Measurements from ENCODE around the gene CREBBP.

The CREBBP gene

DNA sequence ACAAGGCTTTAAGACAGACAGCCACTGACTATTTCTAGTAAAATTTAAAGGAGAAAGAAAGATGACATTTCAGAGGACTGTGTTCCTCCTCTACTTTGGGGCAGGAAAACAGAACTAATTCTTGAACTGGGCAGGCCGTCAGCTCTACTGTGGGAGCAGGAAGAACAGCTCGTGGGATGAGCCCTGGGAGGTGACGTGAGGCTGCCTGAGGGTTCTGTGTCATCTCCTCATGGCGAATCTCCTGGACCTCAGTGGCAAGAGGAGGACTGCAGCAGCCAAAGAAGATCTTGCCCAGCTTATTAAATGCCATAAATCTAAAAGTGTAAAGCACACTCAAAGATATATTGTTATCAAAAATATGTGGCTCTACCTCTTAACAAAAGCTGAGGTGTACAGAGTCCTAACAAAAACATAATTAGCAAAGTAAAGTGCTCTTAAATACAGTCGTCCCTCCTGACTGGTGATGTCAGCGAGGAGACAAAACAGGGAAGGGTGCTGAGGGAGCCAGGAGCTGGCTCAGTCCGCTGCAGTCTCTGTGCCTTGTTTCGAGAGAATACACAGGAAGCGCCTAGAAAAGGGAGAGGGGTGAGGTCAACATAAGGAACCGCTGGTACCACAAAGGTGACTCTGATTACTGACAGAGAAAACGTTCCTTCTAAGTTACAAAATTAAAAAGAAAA lies 58.0 kb downstream of the CREBBP start:
- peak; percentile 65 for DNase-seq

DNA sequence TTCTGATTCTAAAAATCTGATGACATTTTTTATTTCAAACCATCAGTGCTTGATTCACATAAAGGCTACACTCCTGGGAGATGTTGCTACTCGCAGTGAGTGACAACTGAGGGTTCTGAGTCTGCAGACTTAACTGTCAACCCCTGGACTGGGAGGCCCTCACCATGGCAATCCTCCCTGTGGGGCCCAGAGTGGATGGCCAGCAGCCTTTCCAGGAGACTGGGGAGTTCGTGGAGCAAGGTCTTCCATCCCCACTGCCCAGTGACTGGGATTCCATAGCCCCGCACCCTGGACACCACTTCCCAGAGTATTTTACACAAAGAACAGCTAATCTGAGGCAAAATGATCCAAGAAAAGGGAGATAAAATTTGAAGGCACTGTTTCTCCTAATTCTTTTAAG lies 59.3 kb downstream of the CREBBP start:
- no peak for DNase-seq

DNA sequence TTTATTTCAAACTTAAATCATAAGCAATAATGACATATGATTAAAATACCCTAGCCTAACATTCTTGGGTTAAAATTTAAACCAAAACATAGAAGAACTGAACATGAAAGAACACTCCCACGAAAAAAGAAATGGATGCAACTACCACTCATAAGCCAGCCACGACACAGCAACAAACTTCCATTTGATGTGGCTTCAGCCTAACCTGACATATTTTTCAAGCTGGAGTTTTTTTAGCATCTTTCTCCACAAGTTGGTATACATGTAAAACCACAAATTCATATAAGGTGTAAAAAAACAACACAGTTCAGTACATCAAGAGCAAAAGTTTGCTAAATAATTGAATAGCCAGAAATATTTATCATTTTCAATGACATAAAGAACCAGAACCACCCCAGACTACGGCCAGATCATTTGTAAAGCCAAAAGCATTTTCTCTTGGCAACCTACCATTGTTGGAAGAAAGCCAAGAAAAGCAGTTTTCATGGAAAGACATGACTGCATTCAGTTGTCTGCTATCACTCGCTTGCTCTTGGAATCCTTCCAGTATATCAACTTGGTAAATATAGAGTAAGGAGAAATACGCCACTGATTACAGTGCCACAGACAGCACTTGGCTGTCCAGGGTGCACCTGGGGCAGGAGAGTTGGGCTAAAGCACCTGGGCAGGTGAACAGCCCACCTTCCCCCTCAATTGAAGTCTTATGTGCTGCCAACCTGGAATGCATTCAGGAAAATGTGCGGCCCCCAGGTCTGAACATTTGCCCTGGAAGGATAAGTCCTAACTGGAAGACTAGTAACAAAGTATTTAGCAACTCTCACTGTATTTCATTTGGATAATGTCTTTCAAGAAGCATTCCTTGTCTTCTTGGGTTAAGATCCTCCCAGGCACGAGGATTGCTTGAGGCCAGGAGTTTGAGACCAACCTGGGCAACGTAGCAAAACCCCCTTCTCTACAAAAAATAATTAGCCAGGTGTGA lies 60.5 kb downstream of the CREBBP start:
- DNase-seq, result peak; percentile 91

DNA sequence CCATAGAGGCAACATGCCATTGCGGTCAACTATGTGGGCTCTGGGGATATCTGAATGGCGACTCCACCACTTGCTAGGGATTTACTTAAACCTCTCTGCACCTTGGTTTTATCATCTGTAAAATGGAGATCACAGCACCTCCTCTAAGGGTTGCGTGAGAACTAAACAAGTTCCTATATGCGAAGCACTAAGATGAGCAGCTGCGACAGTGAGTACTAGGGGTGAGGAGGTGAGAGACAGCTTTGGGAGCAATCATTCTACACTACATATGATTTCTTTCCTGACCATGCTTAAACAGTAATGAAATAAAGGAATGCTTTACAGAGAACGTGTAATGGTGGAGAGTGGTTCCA lies 61.4 kb downstream of the CREBBP start:
- DNase-seq, result no peak

DNA sequence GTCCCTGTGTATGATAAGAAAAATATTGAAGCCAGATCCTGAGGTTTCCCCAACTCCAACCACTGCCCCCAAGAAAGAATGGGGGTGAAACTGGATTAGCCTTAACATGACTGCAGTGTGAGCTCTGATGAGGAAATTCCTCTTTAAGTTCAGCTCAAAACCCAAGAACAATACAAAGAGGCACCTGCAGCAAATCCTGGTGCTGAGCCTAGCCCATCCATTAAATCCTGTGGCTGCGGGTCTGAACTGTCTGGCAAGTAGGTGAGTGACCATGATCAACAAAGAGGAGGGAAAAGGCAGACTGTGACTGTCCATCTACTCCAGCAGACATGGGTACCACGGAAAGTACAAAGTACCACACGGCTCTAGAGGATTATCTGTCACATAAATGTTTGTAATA lies 64.2 kb downstream of the CREBBP start:
- DNase-seq, result no peak

DNA sequence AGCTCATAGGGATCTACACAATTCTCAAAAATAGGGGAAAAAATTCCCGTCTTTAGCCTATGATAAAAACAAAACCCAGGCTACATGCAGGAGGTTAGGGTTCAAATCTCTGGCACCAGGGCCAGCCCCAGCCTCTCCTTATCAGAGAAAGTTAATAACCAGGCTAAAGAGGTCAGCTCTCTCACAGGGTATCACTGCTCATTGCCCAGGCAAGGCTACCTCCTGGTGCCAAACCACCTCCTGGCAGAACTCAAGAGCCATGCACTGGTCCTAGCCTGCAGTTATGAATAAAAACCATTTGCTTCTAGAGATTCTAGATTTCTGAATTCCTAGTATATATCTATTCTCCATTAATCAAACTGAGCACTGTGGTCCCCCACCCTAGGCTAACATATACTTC lies 65.8 kb downstream of the CREBBP start:
- no peak for DNase-seq

DNA sequence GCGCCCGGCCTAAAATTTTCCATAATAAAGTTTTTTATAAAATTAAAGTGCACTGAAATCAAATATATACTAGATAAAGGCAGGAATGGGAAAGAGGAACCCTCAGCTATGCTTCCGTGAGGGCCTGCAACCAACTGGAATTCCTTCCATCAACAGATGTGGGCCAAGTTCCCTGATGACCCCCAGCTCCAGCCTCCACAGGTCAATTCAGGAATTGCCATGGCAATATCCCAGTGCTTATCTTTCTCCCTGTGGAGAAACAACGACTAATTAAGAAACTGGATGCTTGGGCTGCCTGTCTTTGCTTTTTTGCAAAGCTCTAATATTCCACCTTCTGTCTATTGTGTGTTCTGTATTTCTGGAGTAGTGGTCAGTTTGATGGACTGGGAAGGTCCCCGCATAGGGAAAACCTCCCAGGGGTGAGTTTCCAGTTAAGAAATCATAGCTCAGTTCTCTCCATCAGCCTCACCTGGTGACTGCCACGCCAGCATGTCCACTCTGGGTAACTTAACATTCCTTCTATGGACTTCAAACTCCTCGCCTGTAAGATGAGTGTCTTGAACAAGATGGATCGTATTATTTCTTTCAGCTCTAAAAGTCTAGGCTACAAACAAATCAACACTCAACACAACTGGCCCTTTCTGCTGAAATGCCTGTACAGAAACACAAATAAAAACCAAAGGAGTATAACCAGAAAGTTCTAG lies 67.9 kb downstream of the CREBBP start:
- DNase-seq, result no peak

DNA sequence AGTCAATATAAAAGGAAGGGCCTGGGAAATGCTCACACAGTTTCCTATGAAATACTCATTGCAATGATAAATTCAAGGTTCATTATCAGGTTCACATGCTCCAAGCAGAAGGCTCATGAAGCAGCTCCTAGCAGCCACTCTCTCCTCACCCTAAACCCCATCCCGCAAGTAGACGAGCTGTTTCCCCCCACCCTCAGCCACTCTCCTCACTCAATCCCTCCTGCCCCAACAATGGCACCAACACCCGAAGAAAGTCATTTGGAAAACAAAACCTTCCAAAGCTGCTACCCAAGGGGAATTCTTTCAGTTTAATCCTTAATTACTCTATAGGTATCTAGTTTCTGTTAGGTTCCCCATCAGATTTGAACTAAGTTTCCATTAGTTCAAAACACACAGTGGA lies 69.7 kb downstream of the CREBBP start:
- no peak for DNase-seq

DNA sequence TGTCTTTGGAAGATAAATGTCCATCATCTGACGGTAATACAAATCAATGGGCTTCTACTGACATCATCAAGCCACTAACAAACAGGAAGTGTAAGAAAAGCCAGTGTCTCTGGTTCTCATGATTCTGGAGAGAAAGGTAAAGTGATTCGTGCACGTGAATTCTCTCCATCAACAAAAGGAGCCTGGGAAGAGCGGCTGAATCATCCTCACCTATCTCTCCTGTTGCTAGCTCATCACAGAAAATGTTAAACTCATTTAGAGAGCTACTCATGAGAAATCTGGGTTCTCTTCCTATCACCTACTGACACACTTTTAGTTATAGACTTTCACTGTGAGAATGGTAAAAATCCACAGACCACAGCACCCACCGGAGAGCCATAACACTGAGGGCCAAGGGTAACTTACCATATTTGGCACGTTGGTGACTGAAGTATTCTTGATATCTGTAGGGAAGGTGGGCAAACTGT lies 70.3 kb downstream of the CREBBP start:
- no peak for DNase-seq

DNA sequence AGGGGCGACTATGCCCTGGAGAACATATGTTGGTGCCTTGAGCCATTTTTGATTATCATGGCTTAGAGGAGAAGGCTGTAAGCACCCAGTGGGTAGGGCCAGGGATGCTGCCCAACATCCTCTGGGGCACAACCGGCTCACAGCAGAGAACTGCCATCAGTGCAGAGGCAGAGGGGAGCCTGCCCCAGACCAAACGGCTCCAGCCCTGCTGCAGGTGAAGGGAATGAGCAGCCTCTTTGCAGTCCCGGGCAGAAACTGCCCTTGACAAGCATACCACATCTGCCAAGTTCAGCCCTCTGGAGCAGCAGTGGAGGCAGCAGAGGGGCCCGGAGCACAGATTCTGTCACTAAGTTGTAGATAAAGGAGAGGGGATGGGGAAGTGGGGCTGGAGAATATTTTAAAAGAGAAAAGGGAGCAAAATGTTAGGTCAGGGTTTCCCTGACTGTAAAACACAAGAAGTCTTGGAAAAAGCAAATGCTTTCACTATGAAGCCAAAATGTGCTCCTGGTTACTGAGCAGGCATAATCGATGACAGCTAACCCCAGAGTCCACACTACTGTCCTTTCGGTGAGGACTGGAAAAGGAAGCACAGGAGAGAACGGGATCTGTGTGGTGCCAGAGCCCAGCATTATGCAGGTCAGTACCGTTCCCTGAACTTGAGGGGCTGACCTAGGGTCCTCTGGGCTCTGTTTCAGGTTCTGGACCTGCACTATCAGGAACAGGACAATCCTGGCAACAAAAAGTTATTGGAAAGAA lies 72.0 kb downstream of the CREBBP start:
- no peak for DNase-seq

DNA sequence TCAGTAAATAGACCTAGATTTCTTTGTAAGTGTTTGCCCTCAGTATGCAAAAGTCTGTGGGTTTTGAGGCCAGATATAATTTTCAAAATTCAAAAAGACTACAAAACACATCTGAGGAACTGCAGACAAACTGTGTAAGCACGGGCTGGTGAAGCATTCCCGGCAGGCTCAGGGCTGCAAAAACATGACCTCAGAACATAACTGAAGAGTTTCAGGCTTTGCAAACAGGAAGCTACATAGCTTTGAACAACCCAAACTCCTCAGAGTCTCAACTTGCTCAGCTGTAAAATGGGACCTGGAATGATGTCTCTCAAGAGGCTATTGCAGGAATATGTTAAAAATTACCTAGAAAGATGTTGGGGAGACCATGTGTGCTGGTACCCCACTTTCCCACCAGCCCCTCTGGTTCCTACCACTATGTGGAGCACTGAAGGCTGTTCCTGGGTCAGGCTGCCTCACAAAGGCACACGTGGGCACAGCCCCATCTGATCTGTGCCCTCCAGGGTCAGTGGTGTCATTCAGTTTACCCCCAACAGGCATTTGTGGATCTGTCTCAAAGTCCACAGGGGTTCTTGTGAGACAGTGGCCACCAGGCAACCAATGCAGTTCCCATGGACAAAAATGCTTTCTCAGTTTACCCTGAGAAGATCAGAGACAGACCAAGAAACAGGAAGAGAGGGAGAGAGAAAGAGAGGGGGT lies 72.9 kb downstream of the CREBBP start:
- DNase-seq, result no peak

DNA sequence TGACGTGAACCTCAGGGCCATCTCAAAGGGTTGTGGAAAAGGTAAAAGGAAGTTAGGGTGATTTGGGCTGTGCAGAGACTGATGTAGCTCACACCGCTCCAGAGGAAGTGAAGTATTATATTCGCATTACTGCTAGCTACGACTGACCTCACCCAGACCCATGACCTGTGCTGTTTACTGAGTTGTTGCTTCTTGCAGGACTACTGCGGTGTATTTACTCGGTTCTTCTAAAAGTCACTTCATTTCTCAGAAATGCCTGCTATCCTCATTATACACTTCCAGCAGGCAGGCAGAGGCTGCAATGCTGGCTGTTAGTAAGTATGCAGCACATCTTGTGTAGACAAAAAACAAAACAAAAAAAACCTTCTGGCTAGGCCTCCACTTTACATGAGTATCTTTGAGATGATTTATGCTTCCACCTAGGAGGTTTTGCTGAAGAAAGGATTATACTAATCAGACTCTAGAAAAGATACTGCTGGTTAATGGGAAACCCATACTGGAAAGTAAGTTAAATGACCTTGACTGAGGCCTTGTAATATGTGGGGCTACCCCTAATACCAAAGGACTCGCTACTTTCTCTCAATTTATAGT lies 76.0 kb downstream of the CREBBP start:
- no peak for DNase-seq

DNA sequence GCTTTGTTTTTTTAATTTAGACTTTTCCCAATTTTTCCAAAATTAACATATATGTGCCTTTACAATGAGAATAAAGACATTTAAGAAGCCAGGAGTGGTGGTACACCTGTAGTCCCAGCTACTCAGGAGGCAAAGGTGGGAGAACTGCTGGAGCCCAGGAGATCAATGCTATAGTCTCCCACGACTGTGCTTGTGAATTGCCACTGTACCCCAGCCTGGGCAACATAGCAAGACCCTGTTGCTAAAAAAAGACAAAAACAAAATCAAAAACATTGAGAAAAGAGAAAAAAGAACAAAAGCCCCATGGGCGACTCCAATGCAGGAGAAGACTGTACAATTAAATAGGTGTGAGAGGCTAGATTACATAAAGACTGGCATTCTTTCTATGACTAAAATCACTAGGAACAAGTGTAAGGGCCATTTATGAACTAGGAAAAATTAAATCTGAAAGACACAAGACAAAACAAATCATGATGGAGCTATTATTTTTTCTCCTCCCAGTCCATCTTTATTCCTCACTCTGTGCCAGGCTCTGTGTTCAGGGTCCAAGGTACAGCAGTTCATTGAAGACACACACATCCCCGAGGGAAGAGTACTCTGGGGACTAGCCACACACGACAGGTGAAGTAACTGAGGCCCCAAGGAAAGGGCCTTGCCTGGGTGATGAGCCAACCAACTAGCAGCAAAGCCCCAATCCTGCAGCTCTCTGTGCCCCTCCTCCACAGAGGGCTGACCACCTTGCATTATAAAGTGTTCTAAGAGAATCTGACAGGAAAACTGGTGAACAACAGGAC lies 79.8 kb downstream of the CREBBP start:
- DNase-seq, result no peak

DNA sequence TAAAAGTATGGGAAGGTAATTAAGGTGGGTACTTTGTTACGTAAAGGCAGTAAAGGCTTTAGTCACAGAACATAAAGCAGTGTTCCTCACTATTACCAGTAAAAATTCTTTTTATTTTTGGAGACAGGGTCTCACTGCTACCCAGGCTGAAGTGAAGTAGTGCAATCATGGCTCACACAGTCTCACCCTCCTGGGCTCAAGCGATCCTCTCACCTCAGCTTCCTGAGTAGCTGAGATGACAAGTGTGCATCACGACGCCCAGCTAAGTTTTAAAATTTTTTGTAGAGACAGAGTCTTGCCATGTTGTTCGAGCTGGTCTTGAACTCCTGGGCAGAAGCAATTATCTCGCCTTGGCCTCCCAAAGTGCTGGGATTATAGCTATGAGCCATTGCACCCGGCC lies 80.5 kb downstream of the CREBBP start:
- DNase-seq, result no peak

DNA sequence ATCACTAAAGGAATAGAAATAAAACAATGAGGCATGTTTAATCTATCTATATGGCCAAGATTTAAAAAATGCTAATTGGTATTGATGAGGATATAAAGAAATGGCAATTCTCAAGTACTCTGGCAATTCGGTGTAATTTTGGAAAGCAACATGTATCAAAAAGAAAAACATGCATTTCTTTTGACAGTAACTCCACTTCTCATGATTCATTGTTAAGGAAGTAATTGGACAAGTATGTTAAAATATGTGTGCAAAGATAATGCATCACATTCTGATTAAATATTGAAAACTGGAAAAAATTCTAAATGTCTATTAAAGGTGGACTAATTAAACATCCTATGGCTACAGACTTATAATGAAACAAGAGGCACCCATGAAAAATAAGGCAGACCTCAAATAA lies 81.2 kb downstream of the CREBBP start:
- DNase-seq, result no peak

DNA sequence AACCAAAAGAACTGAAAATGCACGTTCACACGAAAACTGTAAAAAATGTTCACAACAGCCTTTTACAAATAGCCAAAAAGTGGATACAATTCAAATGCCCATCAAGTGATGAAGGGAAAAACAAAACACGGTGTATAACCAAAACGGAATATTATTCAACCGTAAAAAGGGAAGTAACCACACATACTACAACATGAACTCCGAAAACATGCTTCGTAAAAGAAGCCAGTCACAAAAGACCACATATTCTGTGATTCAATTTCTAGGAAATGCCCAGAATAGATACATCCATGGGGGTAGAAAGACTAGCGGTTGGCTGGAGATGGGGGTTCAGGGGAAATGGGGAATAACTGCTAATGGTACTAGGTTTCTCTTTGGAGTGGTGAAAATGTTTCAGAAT lies 81.7 kb downstream of the CREBBP start:
- no peak for DNase-seq

DNA sequence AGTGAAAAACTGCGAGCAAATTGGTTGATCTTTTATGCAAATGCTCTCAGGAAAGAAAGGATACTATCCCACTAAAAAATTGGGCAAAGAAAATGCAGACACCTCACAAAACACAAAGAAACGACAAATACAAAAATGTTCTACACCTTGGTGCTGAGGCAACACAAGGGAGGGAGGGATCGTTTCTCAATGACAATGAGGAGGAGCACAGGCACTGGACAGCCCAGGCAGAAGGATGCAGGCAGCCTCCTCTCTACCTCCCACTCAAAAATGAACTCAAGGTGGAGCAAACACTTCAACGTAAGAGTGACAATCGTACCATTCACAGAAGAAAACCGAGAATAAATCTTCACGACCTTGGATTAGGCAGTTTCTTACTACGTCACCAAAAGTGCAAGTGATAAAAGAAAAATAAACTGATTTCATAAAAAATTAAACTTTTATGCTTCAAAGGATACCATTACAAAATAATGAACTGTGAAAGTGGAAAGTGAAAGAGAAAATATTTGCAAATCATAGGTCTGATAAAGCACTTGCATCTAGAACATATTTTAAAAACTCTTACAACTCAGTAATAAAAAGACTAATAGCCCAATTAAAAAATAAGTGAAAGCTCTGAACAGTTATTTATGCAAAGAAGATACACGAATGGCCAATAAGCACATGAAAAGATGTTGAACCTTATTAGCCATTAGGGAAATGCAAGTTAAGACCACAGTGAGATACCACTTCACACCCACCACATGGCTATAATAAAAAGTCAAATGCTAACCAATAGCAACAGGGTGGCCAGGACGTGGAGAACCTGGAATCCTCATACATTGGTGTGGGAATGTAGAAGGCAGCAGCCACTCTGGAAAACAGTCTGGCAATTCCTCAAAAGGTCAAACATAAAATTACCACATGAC lies 82.4 kb downstream of the CREBBP start:
- DNase-seq, result peak; percentile 12

DNA sequence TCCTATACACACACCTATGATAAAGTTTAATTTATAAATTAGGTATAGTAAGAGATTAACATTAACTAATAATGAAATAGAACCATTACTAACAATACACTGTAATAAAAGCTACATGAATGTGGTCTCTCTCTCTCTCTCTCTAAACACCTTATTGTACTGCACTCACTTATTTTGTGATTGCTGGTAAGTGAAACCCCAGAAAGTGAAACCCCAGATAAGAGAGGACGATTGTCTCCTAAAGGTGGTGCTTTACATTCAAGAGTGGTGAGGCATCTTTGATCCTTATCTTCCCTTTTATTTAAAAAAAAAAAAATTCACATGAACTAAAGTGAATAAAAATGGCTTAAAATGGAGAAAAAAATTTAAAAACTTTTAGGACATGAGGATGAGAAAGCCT lies 83.0 kb downstream of the CREBBP start:
- no peak for DNase-seq

DNA sequence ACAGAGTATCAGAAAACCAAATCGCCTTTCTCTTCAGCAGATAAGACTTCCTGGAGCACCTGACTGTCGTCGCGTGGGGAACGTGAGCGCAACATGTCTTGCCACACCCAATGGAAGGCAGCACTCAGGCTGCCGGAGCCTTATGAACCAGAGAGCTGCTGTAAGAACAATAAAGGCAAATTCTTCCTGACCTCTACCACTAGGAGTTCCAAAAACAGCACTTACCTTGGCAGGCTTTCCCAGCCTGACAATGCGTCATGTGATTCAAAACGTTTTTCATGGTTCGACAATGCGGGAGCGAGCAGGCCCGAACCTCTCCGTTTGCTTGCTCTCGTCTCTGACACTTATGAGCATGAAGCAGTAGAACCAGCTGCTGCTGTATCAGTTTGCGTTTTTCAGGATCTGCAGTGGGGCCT lies 87.3 kb downstream of the CREBBP start:
- no peak for DNase-seq

DNA sequence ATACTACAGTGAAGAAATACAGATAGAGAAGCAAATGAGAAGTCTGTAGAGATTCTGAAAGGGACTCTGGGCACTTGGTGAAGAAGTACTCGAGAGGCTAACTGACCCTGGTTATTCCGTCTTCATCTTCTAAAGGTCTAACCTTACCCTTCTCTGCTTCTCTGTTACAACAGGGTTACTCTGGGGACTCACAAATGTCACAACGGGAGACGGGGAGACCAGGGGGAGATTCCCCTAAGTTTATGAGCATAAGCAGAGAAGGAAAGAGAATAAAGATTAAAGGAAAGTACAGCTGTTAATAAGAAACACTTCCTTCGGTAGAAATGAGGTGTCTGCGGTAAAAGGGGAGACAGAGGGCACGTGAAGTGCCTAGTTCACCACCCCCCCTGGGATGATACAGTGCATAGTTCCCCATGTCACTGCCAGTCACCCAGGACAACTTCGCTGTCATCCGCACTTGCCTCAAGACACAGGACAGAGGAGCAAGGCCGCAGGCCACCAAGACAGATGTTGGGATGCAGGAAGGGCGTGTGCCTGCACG lies 88.0 kb downstream of the CREBBP start:
- no peak for DNase-seq
